K562 (cell line): Measurements from ENCODE around the gene RCC1. TPM values are rescaled to one million over a fixed set of nuclear protein-coding genes. Genes with fewer than 3 reads are reported as not detected.

Source experiments
- CGGBP1 ChIP-seq: fragments of 250-450 bp; sonication (Bioruptor Pico); IDR thresholded peaks from 2 replicates; pipeline ENCODE4 v1.9.0; 2021; ENCODE audit warnings: mild to moderate bottlenecking
- HDAC1 ChIP-seq, 2 experiments: fragments of 450-650 bp; IDR thresholded peaks; 2 replicates each; pipeline ENCODE4 v1.6.1; 2016 to 2017; ENCODE audit warnings: inconsistent platforms in 1 of 2, mild to moderate bottlenecking in 1 of 2, moderate library complexity in 1 of 2
- HDAC3 ChIP-seq: fragments of 450-650 bp; IDR thresholded peaks from 2 replicates; pipeline ENCODE4 v1.6.1; 2018; ENCODE audit warnings: borderline replicate concordance, mild to moderate bottlenecking, moderate library complexity; ENCODE audit not compliant: partially characterized antibody
- IFI16 ChIP-seq: fragments of 250-450 bp; sonication (Bioruptor Pico); IDR thresholded peaks from 2 replicates; pipeline ENCODE4 v2.1.2; 2022; ENCODE audit warnings: mild to moderate bottlenecking, inconsistent platforms
- KDM4B ChIP-seq, 2 experiments: fragments of 450-650 bp in 1 of 2; sonication (generic) in 1 of 2; IDR thresholded peaks; 2 replicates each; pipeline ENCODE4 v1.6.1; 2016 to 2017; ENCODE audit warnings: borderline replicate concordance in 2 of 2, antibody characterized with exemption in 1 of 2, low read depth in 1 of 2, mild to moderate bottlenecking in 1 of 2
- REST ChIP-seq, 2 experiments: fragments of 450-650 bp; formaldehyde crosslinking in 1 of 2; IDR thresholded peaks; 2 replicates each; pipeline versions ENCODE4 v1.4.0 to v1.6.1; 2014 to 2020; ENCODE audit warnings: mild to moderate bottlenecking in 2 of 2, borderline replicate concordance in 1 of 2, low read depth in 1 of 2
- SMAD3 ChIP-seq: fragments of 450-650 bp; formaldehyde crosslinking; conservative IDR thresholded peaks from 2 replicates; pipeline ENCODE4 v1.4.0; 2020; ENCODE audit warnings: mild to moderate bottlenecking
- SMAD4 ChIP-seq: fragments of 250-450 bp; sonication (Bioruptor Pico); conservative IDR thresholded peaks from 2 replicates; pipeline ENCODE4 v1.8.0; 2021; ENCODE audit warnings: inconsistent platforms, mild to moderate bottlenecking, moderate library complexity
- THRAP3 ChIP-seq: fragments of 450-650 bp; IDR thresholded peaks from 2 replicates; pipeline ENCODE4 v1.6.1; 2016; ENCODE audit warnings: mild to moderate bottlenecking, inconsistent platforms, borderline replicate concordance
- ZBTB2 ChIP-seq: fragments of 450-650 bp; IDR thresholded peaks from 2 replicates; pipeline ENCODE4 v1.6.1; 2016; ENCODE audit warnings: antibody characterized with exemption
- ZFP1 ChIP-seq: fragments of 450-650 bp; formaldehyde crosslinking; IDR thresholded peaks from 2 replicates; pipeline ENCODE4 v1.4.0; 2020; ENCODE audit warnings: mild to moderate bottlenecking, mixed read lengths
- ZNF668 ChIP-seq: fragments of 250-450 bp; sonication (Bioruptor Pico); IDR thresholded peaks from 2 replicates; pipeline ENCODE4 v1.8.0; 2022; ENCODE audit warnings: mild to moderate bottlenecking, inconsistent platforms
- ZNF695 ChIP-seq: fragments of 450-650 bp; formaldehyde crosslinking; IDR thresholded peaks from 2 replicates; pipeline ENCODE4 v1.4.0; 2020; ENCODE audit warnings: mild to moderate bottlenecking, moderate library complexity
- polyA plus RNA-seq, 8 experiments: library from polyadenylated mRNA; depleted of rRNA in 4 of 8; stranded (reverse) in 5 of 8; unstranded in 3 of 8; fragments of >200 nt; fragmentation: Nextera tagmentation in 2 of 8; fragmentation: Illumina TruSeq in 1 of 8; extraction: Ambion mirVana in 2 of 8; extraction: Trizol in 1 of 8; gene quantifications; 2 replicates each; pipeline versions ENCODE4 v1.2.1 to v1.2.3, GENCODE V29; 2011 to 2014; ENCODE audit warnings: inconsistent platforms in 1 of 8, missing spikeins in 1 of 8
- total RNA-seq, 7 experiments: library from RNA; depleted of rRNA in 6 of 7; stranded (reverse); fragments of >200 nt in 6 of 7; fragmentation: Illumina TruSeq in 2 of 7; extraction: Trizol in 2 of 7; gene quantifications; 2 replicates each; pipeline versions ENCODE4 v1.2.1 to v1.2.3, GENCODE V29; 2011 to 2021; ENCODE audit warnings: low replicate concordance in 1 of 7
- TF ChIP-seq, protein P1 (sequence below): fragments of 450-650 bp; formaldehyde crosslinking; conservative IDR thresholded peaks from 2 replicates; pipeline ENCODE4 v1.4.0; 2022; ENCODE audit warnings: mild to moderate bottlenecking, missing genetic modification characterization

RCC1 gene
- total and polyA plus RNA-seq, 9 of the 15 experiments (the other 6 are each of a cell fraction or from before 2014, with no cell fraction given): 16.4 to 202 (median 107) TPM

DNA sequence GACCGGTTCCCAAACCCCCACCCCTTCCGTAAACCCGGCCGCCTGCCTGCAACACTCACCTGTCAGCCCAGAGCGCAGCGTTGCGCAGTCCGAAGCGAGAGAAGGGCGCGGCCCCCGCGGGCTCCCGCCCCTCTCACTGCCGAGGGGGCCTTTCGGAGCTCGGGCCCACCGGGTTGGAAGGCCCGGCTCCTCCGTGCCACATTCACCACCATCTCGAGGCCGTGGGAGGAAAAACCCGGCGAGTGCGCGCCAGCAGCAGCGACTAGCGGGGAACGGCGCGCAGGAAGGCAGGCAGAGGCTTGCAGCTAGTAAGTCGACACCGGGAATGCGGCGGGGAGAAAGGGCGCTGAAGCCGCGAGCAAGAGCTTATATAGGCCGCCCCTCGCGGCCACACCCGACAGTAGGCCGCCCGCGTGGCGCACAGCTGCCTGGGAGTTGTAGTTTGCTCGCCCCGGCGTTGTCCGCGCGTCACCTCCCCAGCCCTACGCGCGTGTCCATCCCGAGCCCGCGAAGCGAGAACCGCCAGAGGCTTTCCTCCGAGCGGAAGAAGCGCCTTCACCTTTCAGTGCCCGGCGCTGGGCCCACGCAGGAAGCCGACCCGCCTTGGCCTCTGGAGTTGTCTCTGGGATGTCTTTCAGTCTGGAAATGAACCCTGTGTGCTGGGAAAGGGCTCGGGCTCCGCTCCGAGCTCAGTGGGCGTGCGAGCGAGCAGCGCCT lies 75.8 kb downstream of the RCC1 start (continued):
- TF ChIP-seq HDAC1 (IDR thresholded peaks at IDR 0.05) (peak; percentile 25 to 93; a peak in 3 of 4 replicates), KDM4B (IDR thresholded peaks at IDR 0.05; ENCODE audit: borderline replicate concordance in 2 of 2, low read depth in 1 of 2) (peak in 1 of 2 experiments; percentile 89; a peak in 1 of 4 replicates), REST (IDR thresholded peaks at IDR 0.05; ENCODE audit: borderline replicate concordance) (no peak; the same call in 1 of the 2 replicates), REST (CRISPR knock-in tag; IDR thresholded peaks at IDR 0.05; ENCODE audit: low read depth) (no peak; the same call in 1 of the 2 replicates), CGGBP1 (peak; percentile 66), SMAD3 (CRISPR knock-in tag) (no peak; the same call in 1 of the 2 replicates), HDAC3 (no peak), ZFP1 (CRISPR knock-in tag) (no peak), ZBTB2 (peak; percentile 89), ZNF668 (CRISPR knock-in tag) (no peak), THRAP3 (0 out of 2 replicates have a peak, but pooled peaks have one; percentile 34), IFI16 (CRISPR knock-in tag) (no peak), SMAD4 (CRISPR knock-in tag) (peak; percentile 57; the same call in 1 of the 2 replicates), ZNF695 (CRISPR knock-in tag) (no peak)
- TF ChIP-seq, protein P1, sequence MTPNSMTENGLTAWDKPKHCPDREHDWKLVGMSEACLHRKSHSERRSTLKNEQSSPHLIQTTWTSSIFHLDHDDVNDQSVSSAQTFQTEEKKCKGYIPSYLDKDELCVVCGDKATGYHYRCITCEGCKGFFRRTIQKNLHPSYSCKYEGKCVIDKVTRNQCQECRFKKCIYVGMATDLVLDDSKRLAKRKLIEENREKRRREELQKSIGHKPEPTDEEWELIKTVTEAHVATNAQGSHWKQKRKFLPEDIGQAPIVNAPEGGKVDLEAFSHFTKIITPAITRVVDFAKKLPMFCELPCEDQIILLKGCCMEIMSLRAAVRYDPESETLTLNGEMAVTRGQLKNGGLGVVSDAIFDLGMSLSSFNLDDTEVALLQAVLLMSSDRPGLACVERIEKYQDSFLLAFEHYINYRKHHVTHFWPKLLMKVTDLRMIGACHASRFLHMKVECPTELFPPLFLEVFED: peak; percentile 91
